ACC112 (cell line): ENCODE data around the gene FRMD4B.

Experiments
- H2AFZ ChIP-seq: fragments of 200-600 bp; sonication (generic); one replicate; pipeline ENCODE4 v1.6.0; 2017; ENCODE audit warnings: antibody characterized with exemption, low read length; ENCODE audit not compliant: unreplicated experiment
- H3K27ac ChIP-seq: fragments of 200-600 bp; sonication (generic); 2 replicates; pipeline ENCODE4 v1.5.1; 2014; ENCODE audit warnings: low read depth, mild to moderate bottlenecking, antibody characterized with exemption, low read length, moderate library complexity
- H3K27me3 ChIP-seq: fragments of 200-600 bp; sonication (generic); 2 replicates; pipeline ENCODE4 v1.6.1; 2014; ENCODE audit warnings: mild to moderate bottlenecking, antibody characterized with exemption, low read length, moderate library complexity, mixed read lengths; ENCODE audit not compliant: insufficient read depth
- H3K36me3 ChIP-seq: fragments of 200-600 bp; sonication (generic); 2 replicates; pipeline ENCODE4 v1.6.1; 2016; ENCODE audit warnings: mild to moderate bottlenecking, antibody characterized with exemption, low read length, moderate library complexity, mixed read lengths; ENCODE audit not compliant: insufficient read depth
- H3K4me1 ChIP-seq: fragments of 200-600 bp; sonication (generic); one replicate; pipeline ENCODE4 v1.6.1; 2016; ENCODE audit warnings: low read length, mixed read lengths; ENCODE audit not compliant: insufficient read depth, unreplicated experiment, control insufficient read depth
- H3K4me3 ChIP-seq: fragments of 200-600 bp; sonication (generic); 2 replicates; pipeline ENCODE4 v1.5.1; 2014; ENCODE audit warnings: mild to moderate bottlenecking, low read depth, low read length
- H3K79me2 ChIP-seq: fragments of 200-600 bp; sonication (generic); one replicate; pipeline ENCODE4 v1.6.0; 2016; ENCODE audit warnings: low read length; ENCODE audit not compliant: control insufficient read depth, unreplicated experiment, insufficient read depth

The FRMD4B gene

DNA sequence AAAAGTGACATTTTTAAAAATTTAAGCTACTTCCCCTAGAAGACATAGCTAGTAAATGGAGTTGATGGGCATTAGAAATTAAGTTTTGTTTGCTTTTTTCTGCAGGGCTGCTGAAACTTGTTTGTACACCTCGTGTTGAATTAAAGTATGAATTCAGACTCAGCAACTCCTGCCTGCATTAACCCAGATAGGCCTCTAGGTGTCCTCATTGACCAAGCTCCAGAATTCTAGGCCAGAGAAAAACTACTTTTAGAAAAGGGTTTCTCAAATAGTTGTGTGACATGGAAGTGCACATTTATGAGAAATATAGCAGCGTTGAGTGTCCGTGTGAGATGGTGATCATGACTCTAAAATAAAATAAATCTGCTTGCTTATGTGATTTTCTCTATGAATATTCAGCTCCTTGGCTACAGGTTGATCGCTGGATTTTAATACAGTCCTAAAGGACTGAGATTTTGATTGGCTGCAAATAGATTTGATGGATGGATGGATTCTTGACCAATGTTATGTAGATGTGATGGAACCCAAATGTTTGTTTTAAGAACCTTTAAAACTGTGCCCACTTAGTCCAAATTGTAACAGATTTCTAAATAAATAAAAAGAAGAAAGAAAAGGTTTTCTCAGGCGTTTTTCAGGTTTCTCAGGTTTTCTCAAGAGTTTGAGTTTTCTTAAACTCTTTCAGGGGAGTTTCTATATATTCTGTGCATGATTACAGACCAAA is 224.1 kb downstream of the FRMD4B start:
- no peak overlapping the region for H3K4me3 ChIP-seq
- no peaks in the 10 kb centered on the region for H3K79me2 ChIP-seq
- H3K36me3 ChIP-seq: no peaks in the 10 kb centered on the region
- H2AFZ ChIP-seq: no peak overlapping the region
- H3K27ac ChIP-seq: no peak overlapping the region
- no peaks in the 10 kb centered on the region for H3K4me1 ChIP-seq
- no peaks in the 10 kb centered on the region for H3K27me3 ChIP-seq

DNA sequence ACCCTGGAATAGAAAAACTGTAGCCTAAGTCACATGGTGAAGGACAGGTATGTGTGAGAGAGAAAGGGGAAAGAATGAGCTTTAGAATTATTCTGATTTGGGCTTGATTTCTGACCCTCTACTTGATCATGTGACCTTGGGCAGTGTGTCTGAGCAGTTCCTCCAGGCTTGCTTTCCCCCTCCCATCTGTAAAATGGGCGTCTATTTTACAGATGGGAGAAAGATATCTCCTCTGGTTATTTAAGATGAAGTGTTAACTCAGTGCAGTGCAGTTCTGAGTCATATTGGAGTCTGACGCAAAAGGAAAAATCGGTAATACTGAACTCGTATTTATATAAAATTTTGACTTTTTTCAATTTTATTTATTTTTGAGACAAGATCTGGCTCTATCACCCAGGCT is 225.4 kb downstream of the FRMD4B start:
- H3K4me3 ChIP-seq: no peak overlapping the region
- no peaks in the 10 kb centered on the region for H3K4me1 ChIP-seq
- no peak overlapping the region for H2AFZ ChIP-seq
- no peak overlapping the region for H3K27ac ChIP-seq
- H3K27me3 ChIP-seq: no peaks in the 10 kb centered on the region
- no peaks in the 10 kb centered on the region for H3K79me2 ChIP-seq
- H3K36me3 ChIP-seq: no peaks in the 10 kb centered on the region

DNA sequence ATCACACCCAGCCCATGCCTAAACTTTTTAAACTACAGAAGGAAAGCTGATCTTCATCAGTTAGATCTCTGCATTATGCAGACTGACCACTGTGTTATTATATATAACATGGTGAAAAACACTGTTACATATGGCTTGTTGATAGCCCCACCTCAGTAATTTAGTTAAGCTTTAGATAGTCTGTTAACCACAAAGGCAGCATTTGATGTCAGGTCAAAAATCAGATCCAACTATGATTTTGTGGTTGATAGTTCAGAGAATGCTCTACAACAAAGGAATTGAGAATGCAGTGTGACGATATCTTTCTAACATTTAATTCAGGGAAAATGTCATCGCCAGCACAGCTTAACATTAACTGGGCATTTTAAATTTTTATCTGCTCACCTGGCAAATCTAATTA is 225.8 kb downstream of the FRMD4B start:
- Histone ChIP-seq H3K27me3 (no peaks in the 10 kb centered on the region), H2AFZ (no peak overlapping the region), H3K79me2 (no peaks in the 10 kb centered on the region), H3K4me1 (no peaks in the 10 kb centered on the region), H3K27ac (no peak overlapping the region), H3K36me3 (no peaks in the 10 kb centered on the region), H3K4me3 (no peak overlapping the region)

DNA sequence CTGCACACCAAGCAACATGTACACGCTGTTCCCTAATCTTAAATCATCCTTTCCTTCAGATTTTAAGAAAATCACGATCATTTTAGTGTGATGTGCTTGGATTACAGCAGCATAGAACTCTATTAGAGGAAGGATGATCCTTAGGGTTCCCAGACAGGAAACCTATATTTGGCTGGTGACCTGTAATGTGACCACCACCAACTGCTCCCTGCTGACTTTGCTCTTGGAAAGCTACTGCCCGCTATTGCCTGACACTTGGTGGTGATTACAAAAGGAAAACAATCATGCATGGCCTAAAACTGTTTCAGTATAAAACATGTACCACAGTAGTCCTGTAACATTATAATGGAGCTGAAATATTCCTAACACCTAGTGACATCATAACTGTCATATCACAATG is 236.3 kb downstream of the FRMD4B start:
- Histone ChIP-seq H2AFZ (no peak overlapping the region), H3K27ac (no peak overlapping the region), H3K4me3 (no peak overlapping the region), H3K27me3 (peaks cover 8% of the 10 kb centered on the region), H3K79me2 (no peaks in the 10 kb centered on the region), H3K36me3 (no peaks in the 10 kb centered on the region), H3K4me1 (no peaks in the 10 kb centered on the region)

DNA sequence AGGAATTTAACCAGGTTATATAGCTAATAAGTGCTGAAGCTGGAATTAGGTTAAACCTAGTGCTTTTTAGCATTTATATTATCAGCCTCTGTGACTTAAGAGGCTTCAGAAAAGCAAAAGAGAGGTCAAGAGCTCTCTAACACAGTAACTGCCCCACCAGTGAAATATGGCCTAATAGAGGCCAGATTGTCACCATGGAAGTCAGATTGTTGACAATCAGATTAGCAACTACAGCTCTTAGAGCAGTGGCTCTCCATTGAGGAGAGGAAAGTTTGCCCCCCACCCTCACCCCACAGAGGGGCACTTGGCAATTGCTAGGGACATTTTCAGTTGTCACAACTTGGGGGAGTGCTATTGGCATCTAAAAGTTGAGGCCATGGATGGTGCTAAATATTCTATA is 240.2 kb downstream of the FRMD4B start:
- Histone ChIP-seq H3K27me3 (peaks cover 6% of the 10 kb centered on the region; the same call in 1 of the 2 replicates), H2AFZ (no peak overlapping the region), H3K36me3 (no peaks in the 10 kb centered on the region), H3K27ac (no peak overlapping the region), H3K4me3 (no peak overlapping the region), H3K79me2 (no peaks in the 10 kb centered on the region), H3K4me1 (no peaks in the 10 kb centered on the region)

DNA sequence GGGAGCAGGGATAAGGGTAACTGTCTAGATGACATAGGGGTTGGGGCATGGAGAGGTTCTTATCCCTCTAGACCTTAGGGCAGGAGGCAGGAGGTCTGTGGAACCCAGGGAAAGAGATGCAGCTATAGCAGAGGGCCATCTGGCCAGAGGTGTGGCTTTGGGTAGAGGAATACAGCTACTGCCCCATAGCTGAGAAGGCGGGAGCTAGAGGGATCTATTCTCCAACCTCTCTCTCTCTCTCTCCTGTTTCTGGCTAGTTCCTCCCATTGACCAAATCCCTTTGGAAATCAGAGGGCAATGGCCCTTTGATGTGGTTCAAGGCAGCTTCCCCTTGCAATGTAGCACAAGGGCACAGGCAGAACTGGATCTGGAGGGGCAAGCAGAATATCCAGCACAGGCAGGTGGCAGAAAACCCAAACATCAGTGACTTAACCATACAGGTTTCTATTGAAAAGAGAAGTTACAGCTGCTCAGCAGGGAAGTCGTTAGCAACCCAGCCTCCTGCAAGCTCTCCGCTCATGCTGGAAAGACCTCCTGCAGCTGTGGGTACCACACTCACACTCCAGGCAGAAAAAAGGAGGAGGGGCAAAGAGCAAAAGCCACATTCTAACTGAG is 241.2 kb downstream of the FRMD4B start:
- Histone ChIP-seq H3K4me1 (no peaks in the 10 kb centered on the region), H3K79me2 (no peaks in the 10 kb centered on the region), H3K27ac (no peak overlapping the region), H2AFZ (no peak overlapping the region), H3K27me3 (peaks cover 9% of the 10 kb centered on the region; the same call in 1 of the 2 replicates), H3K4me3 (no peak overlapping the region), H3K36me3 (no peaks in the 10 kb centered on the region)

DNA sequence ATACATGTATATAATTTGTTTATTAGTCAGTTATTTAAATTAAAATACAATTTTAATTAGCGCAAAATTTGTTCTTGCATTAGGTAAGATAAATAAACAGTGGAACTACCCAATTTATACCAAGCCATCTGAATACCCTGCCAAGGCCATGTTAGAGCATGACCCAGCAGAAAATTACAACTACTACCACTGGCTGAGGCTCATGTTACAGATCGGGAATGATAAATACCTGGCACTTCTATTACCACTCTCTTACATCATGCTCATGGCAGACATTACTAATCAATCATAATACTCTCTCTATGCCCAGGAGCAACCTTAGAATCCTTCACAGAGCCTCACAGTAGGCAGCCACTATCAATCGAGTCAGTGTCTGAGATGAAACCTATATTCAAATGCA is 242.3 kb downstream of the FRMD4B start:
- H3K27ac ChIP-seq: no peak overlapping the region
- no peaks in the 10 kb centered on the region for H3K79me2 ChIP-seq
- H3K4me1 ChIP-seq: no peaks in the 10 kb centered on the region
- no peak overlapping the region for H3K4me3 ChIP-seq
- peaks cover 9% of the 10 kb centered on the region; the same call in 1 of the 2 replicates for H3K27me3 ChIP-seq
- H3K36me3 ChIP-seq: no peaks in the 10 kb centered on the region
- no peak overlapping the region for H2AFZ ChIP-seq

DNA sequence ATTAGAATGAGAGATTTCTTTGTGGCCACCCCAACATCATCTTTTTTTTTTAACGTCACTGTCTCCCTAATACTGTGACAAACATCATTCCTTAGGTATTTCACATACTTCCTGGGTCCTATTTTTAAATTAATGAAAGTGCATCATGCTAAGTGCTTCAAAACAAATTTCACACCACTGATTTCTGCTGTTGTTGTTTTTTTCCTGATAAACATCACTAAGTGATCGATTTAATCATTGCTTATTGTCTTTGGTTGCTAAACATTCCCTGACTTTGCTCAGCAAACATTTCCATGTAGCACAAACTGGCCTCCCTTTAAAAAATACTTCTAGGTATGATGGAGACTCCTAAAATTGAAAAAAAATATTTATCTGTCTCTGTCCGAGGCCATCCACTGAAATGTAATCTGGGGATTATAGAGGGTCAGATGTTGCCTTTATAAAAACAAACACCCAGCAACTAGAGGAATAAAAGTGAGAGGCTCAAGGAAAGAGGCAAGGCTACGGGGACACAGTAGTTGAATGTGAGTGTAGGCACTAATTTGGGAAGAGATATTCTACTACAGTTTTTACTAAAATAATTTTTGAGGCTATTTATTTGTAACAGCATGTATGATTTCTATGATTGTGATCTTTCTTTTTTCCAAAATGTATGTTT is 243.0 kb downstream of the FRMD4B start:
- Histone ChIP-seq H3K4me3 (no peak overlapping the region), H2AFZ (no peak overlapping the region), H3K4me1 (no peaks in the 10 kb centered on the region), H3K79me2 (no peaks in the 10 kb centered on the region), H3K27me3 (peaks cover 9% of the 10 kb centered on the region; the same call in 1 of the 2 replicates), H3K27ac (no peak overlapping the region), H3K36me3 (no peaks in the 10 kb centered on the region)

DNA sequence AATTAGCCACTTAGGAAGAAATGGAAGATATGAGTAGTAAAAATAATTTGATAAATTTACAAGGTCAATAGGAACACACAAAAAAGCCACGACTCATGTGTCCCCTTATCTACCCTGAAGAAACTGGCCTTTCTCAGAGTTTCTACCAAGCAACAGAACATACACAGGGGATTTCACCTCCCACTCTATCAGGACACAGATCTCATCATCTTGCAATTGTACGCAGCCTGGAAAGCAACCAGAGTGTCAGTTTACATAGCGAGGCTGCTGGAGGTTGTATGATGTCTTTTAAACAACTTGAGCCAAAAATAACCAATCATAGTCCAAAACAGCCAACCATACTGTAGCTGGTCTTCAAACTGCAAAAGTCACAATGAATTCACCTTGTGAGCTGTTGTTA is 243.8 kb downstream of the FRMD4B start:
- no peaks in the 10 kb centered on the region for H3K79me2 ChIP-seq
- H2AFZ ChIP-seq: no peak overlapping the region
- no peaks in the 10 kb centered on the region for H3K36me3 ChIP-seq
- no peaks in the 10 kb centered on the region for H3K4me1 ChIP-seq
- peaks cover 9% of the 10 kb centered on the region; the same call in 1 of the 2 replicates for H3K27me3 ChIP-seq
- no peak overlapping the region for H3K27ac ChIP-seq
- H3K4me3 ChIP-seq: no peak overlapping the region

DNA sequence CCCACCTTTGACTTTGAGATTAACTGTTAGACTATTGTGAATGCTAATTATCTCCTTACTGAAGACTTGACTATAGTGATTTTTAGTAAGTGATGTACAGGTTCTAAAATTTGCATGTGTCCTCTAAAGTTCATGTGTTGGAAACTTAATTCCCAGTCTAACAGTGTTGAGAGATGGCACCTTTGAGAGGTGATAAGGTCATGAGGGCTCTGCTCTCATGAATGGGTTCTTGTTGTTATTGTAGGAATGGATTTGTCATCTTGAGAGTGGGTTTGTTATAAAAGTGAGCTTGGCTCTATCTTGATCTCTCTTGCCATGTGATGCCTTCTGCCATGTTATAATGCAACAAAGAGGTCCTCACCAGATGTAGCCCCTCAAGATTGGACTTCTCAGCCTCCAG is 244.6 kb downstream of the FRMD4B start:
- no peaks in the 10 kb centered on the region for H3K36me3 ChIP-seq
- H2AFZ ChIP-seq: no peak overlapping the region
- no peak overlapping the region for H3K27ac ChIP-seq
- H3K4me3 ChIP-seq: no peak overlapping the region
- H3K79me2 ChIP-seq: no peaks in the 10 kb centered on the region
- no peaks in the 10 kb centered on the region for H3K4me1 ChIP-seq
- H3K27me3 ChIP-seq: peaks cover 9% of the 10 kb centered on the region; the same call in 1 of the 2 replicates

DNA sequence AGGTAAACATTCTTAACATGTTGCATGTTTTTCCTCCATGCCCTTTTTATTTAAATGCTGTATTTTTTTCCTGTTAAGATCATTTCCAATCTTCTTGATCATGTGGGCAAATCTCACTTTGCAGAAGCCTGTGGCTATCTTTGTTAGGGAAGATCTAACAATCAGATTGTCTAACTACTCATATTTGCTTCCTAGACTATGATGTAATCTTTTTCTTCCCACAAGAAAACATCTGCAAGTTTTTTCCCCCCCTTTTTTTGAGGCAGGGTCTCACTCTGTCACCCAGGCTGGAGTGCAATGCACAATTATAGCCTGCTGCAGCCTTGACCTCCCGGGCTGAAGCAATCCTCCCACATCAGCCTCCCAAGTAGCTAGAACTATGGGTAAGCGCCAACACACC is 248.5 kb downstream of the FRMD4B start:
- Histone ChIP-seq H3K27me3 (peaks cover 9% of the 10 kb centered on the region; the same call in 1 of the 2 replicates), H3K27ac (no peak overlapping the region), H2AFZ (no peak overlapping the region), H3K79me2 (no peaks in the 10 kb centered on the region), H3K4me3 (no peak overlapping the region), H3K36me3 (no peaks in the 10 kb centered on the region), H3K4me1 (no peaks in the 10 kb centered on the region)
